ENCODE data around the gene ZNF587B.
"Not testable (repeated sequence)": the region's sequence is repeated elsewhere in the genome, so short reads cannot be mapped to it uniquely, and the experiment has no call there.

ZNF587B gene

DNA sequence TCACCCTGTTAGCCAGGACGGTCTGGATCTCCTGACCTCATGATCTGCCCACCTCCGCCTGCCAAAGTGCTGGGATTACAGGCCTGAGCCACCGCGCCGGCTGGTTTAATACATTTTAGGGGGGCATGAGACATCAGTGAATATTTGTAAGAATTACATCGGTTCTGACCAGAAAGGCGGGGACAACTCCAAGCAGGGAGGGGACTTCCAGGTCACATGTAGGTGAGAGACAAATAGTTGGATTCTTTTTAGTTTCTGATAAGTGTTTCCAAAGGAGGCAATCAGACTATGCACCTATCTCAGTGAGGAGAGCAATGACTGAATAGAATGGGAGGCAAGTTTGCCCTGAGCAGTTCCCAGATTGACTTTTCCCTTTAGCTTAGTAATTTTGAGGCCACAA lies 11.7 kb upstream of the ZNF587B start:
- no peak for DNase-seq (ENCODE audit: low read depth in 2 of 2)

- peak; percentile 57 to 68 for DNase-seq (ENCODE audit: low read depth in 2 of 2)
Observed at GRCh38 chr19:57819475-57820148, 10.5 kb upstream of the ZNF587B start.

DNA sequence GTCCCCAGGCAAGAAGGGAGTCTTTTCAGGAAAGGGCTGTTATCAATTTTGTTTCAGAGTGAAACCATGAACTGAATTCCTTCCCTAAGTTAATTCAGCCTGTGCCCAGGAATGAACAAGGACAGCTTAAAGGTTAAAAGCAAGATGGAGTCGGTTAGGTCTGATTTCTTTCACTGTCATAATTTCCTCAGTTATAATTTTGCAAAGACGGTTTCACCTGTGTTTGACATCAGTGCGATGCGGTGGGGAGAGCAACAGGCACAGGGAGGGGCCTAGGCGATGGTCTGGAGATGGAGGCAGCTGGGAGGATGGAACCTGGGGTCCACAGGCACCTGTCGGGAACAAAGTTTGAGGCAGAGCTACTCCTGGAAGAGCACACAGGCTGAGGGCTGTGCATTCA lies 9.5 kb upstream of the ZNF587B start:
- no peak for DNase-seq (ENCODE audit: low read depth in 2 of 2)

DNA sequence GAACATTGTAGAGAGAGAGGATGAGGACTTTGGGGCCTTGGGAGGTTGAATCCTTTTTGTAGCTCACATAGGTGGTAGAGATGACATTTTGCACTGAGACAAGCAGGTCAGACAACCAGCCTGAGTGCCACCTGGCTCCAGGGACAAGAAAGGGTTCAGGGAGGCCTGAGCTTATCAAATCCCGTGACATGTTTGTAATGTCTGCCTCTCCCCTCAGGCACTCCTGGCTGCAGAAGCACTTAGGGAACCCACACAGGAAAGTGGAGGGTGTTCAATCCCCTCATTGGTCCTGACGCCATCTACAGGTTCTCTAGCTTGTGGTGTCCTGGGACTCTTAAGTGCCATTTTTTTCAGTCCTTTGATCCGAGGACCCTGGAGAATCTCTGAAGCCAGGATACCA lies 9.0 kb upstream of the ZNF587B start:
- DNase-seq (ENCODE audit: low read depth in 2 of 2): not testable (repeated sequence)

- not testable (repeated sequence) for DNase-seq (ENCODE audit: low read depth in 2 of 2)
Observed at GRCh38 chr19:57821501-57821900, 8.6 kb upstream of the ZNF587B start.

DNA sequence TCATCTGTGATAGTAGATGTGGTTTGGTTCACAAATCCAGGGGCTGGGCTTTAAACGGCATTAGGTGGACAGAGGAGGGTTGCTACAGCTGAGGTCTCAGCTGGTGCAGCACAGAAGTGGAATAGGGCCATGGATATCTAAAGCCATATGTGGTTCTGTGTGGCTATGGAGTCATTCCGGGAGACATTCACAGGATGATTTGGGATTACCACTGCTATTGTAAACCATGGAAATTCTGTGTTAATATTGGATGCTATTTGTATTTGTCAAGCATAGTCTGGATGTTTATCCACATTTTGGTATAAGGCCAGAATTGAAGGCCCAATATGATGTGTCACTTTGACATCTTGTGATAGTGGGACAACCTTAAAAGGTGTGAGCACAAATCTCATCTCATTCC lies 6.9 kb upstream of the ZNF587B start:
- not testable (repeated sequence) for DNase-seq (ENCODE audit: low read depth in 2 of 2)

- DNase-seq (ENCODE audit: low read depth in 2 of 2): not testable (repeated sequence)
Observed at GRCh38 chr19:57823608-57824007, 6.5 kb upstream of the ZNF587B start.

GRCh38 chr19:57825511-57825910 lies 4.6 kb upstream of the ZNF587B start:
- no peak for DNase-seq (ENCODE audit: low read depth in 2 of 2)

DNA sequence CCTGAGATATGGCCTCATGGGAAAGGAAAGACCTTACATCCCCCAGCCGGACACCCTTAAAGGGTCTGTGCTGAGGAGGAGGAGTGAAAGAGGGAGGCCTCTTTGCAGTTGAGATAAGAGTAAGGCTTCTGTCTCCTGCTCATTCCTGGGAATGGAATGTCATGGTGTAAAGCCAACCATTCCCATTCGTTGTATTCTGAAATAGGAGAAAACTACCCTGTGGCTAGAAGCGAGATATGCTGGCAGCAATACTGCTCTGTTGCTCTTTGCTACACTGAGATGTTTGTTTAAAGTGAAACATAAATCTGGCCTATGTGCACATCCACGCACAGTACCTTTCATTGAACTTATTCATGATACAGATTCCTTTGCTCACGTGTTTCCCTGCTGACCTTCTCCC lies 783 bp upstream of the ZNF587B start:
- DNase-seq (ENCODE audit: low read depth in 2 of 2): no peak

DNA sequence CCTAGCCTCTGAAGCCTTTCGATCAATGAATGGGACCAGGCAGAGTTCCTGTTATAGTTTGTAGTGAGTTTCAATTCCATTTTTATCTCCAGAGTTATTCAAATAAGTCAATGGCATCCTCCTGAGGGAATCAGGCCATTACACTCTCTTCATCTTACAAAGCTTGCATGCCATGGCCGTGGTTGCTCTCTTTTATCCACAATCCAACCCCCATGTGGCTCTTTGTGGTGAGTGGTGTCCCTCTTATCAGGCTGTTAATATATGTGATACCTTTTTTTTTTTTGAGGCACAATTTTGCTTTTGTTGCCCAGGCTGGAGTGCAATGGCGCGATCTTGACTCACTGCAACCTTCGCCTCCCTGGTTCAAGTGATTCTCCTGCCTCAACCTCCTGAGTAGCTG lies 6.9 kb downstream of the ZNF587B start:
- not testable (repeated sequence) for DNase-seq (ENCODE audit: low read depth in 2 of 2)

GRCh38 chr19:57838622-57839191 lies 8.6 kb downstream of the ZNF587B start:
- not testable (repeated sequence) for DNase-seq (ENCODE audit: low read depth in 2 of 2)

GRCh38 chr19:57841122-57841763 lies 11.1 kb downstream of the ZNF587B start:
- no peak for DNase-seq (ENCODE audit: low read depth in 2 of 2)

GRCh38 chr19:57847164-57847563 lies 17.1 kb downstream of the ZNF587B start:
- not testable (repeated sequence) for DNase-seq (ENCODE audit: low read depth in 2 of 2)

- DNase-seq (ENCODE audit: low read depth in 2 of 2): not testable (repeated sequence)
Observed at GRCh38 chr19:57849162-57849665, 19.1 kb downstream of the ZNF587B start.

GRCh38 chr19:57849666-57850473 lies 19.8 kb downstream of the ZNF587B start, which contains the start of gene ZNF587:
Gene ZNF587, plus strand, starts transcription at chr19:57849859. Its CDS starts 180 bp downstream, at chr19:57850039.
- DNase-seq (ENCODE audit: low read depth in 2 of 2): peak; percentile 55 to 63

GRCh38 chr19:57850553-57851017 lies 20.5 kb downstream of the ZNF587B start:
- no peak for DNase-seq (ENCODE audit: low read depth in 2 of 2)

DNA sequence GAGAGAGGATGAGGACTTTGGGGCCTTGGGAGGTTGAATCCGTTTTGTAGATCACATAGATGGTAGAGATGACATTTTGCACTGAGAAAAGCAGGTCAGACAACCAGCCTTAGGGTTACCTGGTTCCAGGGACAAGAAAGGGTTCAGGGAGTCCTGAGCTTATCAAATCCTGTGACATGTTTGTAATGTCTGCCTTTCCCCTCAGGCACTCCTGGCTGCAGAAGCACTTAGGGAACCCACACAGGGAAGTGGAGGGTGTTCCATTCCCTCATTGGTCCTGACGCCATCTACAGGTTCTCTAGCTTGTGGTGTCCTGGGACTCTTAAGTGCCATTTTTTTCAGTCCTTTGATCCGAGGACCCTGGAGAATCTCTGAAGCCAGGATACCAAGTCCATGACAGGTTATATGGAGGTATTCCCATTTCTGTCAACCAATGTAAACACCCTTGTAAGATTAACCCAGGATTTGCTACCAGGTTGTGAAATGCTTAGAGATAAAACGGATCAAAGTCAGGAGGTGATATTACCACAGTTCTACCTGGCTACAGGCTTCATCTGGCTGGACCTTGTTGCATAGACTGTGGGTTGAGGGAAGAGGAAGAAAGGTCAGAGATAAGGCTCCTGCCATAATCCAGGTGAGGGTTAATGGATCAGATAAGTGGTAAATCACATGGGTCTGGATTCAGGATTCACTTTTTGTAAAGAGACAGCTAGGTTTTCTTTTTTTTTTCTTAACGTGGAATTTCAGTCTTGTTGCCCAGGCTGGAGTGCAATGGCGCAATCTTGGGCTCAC lies 21.9 kb downstream of the ZNF587B start:
- not testable (repeated sequence) for DNase-seq (ENCODE audit: low read depth in 2 of 2)

DNA sequence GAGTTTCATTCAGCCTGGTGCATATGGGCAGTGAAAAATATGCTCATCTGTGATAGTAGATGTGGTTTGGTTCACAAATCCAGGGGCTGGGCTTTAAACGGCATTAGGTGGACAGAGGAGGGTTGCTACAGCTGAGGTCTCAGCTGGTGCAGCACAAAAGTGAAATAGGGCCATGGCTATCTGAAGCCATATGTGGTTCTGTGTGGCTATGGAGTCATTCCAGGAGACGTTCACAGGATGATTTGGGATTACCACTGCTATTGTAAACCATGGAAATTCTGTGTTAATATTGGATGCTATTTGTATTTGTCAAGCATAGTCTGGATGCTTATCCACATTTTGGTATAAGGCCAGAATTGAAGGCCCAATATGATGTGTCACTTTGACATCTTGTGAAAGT lies 24.0 kb downstream of the ZNF587B start:
- DNase-seq (ENCODE audit: low read depth in 2 of 2): not testable (repeated sequence)

DNA sequence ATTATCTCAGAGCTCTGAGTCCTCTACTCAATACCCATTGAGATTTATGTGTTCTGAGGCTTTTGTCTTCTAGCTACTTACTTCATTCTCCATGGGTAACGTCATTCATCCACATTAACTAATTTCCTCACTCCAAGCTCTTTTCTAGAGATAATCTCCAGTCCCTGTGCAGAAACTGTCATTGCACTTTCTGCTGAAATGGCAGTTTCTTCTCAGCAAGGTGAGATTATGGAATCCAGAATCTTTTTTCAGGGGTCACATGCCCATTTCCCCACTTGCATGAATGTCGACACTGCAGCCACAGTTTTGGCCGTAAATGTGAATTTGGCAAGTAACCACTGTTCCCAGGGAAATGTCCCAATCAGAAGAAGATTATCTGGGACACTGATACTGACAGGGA lies 32.3 kb downstream of the ZNF587B start:
- DNase-seq (ENCODE audit: low read depth in 2 of 2): not testable (repeated sequence)

- no peak for DNase-seq (ENCODE audit: low read depth in 2 of 2)
Observed at GRCh38 chr19:57867868-57868492, 37.9 kb downstream of the ZNF587B start.
